ENCODE results near the gene TNFSF13. TPM values are rescaled to one million over a fixed set of nuclear protein-coding genes. Genes with fewer than 3 reads are reported as not detected.
A peak's percentile ranks its signal among the peaks of the same experiment; 100 is the strongest.

TNFSF13 gene
- total and polyA plus RNA-seq, 2 of the 8 experiments (the other 6 are each of a cell fraction or from before 2014, with no cell fraction given) = 2.1 to 2.6 TPM

GRCh38 chr17:7563115-7563869 is 4.7 kb downstream of the TNFSF13 start:
- peaks cover 4 to 26% of the 10 kb centered on the region in 2 experiments; a peak in 3 of 4 replicates for H3K79me2 ChIP-seq (ENCODE audit: control insufficient read depth in 1 of 2, insufficient read depth in 2 of 2, low read length in 2 of 2)
- H3K14ac ChIP-seq (ENCODE audit: insufficient read length) = no peak overlapping the region
- no peak overlapping the region for H2AK5ac ChIP-seq (ENCODE audit: low read depth, low read length)
- peaks cover 0 to 1% of the 10 kb centered on the region in 2 experiments for H4K20me1 ChIP-seq (replicated peaks in 1 of 2; ENCODE audit: control insufficient read depth in 1 of 2, insufficient read depth in 2 of 2, low read length in 2 of 2)
- H3K23me2 ChIP-seq (ENCODE audit: low read depth, low read length) = peaks cover 6% of the 10 kb centered on the region; the same call in 1 of the 2 replicates
- CTCF ChIA-PET (ENCODE audit: partially characterized antibody) = interaction anchor here (0.6 to 12.7 kb wide), 3 partner anchors 29 to 110 kb away, joined by 3 to 251 read pairs (median 4); no protein-coding TSS in a partner anchor
- H3K56ac ChIP-seq (replicated peaks; ENCODE audit: insufficient read length, low read depth, low read length) = no peak overlapping the region
- no peak overlapping the region for H3K18ac ChIP-seq (ENCODE audit: extremely low read depth, low read length)
- POLR2A ChIA-PET (ENCODE audit: partially characterized antibody) = interaction anchor here (0.6 to 37.5 kb wide), 4 partner anchors 19 to 664 kb away, joined by 3 to 1144 read pairs (median 4); partner anchors contain the start of genes CD68, MPDU1 and SOX15
- no peak overlapping the region for H4K8ac ChIP-seq (ENCODE audit: extremely low read depth, insufficient read depth, low read length)
- no peaks in the 10 kb centered on the region for H3K27me3 ChIP-seq (replicated peaks in 1 of 4; ENCODE audit: control insufficient read depth in 3 of 4, extremely low read depth in 1 of 4, insufficient read depth in 3 of 4, low read length in 3 of 4)
- no peak overlapping the region for H2AFZ ChIP-seq (ENCODE audit: low read length)
- peak overlapping the region; percentile 49 to 96; a peak in 3 of 4 replicates for H3K4me2 ChIP-seq (ENCODE audit: insufficient read depth in 1 of 2, low read depth in 2 of 2, low read length in 2 of 2)
- H3K4me1 ChIP-seq (replicated peaks in 1 of 4; ENCODE audit: control insufficient read depth in 3 of 4, insufficient read depth in 4 of 4, low read length in 3 of 4) = peaks cover 7 to 30% (median 14%) of the 10 kb centered on the region in 4 experiments
- peaks cover 11% of the 10 kb centered on the region for H3K79me1 ChIP-seq (ENCODE audit: low read depth, low read length)
- no peak overlapping the region for H3K9ac ChIP-seq (replicated peaks in 1 of 4; ENCODE audit: extremely low read depth in 1 of 4, low read depth in 3 of 4, low read length in 3 of 4)
- no peak overlapping the region for H2BK120ac ChIP-seq (replicated peaks; ENCODE audit: low read depth, low read length)
- no peak overlapping the region for H2BK5ac ChIP-seq (ENCODE audit: low read depth, low read length)
- no peaks in the 10 kb centered on the region for H3K9me3 ChIP-seq (ENCODE audit: insufficient read depth in 2 of 2, low read depth in 1 of 2, low read length in 1 of 2)
- TF ChIP-seq JUND (IDR thresholded peaks at IDR 0.05; ENCODE audit: low read length) (no peak), JUN (IDR thresholded peaks at IDR 0.05; ENCODE audit: low read depth, low read length) (no peak), ZNF274 (IDR thresholded peaks at IDR 0.05; ENCODE audit: borderline replicate concordance, extremely low read depth, low read length) (no peak), CHD1 (IDR thresholded peaks at IDR 0.05; ENCODE audit: low read depth, low read length) (no peak), KDM4A (IDR thresholded peaks at IDR 0.05; ENCODE audit: low read depth, low read length, severe bottlenecking) (no peak), SRF (IDR thresholded peaks at IDR 0.05; ENCODE audit: low read depth, low read length) (no peak), TEAD4 (IDR thresholded peaks at IDR 0.05; ENCODE audit: low read depth, low read length) (no peak), PHF8 (conservative IDR thresholded peaks at IDR 0.05; ENCODE audit: low read depth, low read length) (no peak)
- no peak for DNase-seq (ENCODE audit: low read depth in 1 of 2, low spot score in 2 of 2)
- H3K36me3 ChIP-seq (ENCODE audit: control insufficient read depth in 2 of 4, insufficient read depth in 4 of 4, low read length in 3 of 4) = peaks cover 22 to 43% (median 30%) of the 10 kb centered on the region in 4 experiments
- WGBS, 2 experiments (ENCODE audit: extremely low coverage in 1 of 2, insufficient coverage in 1 of 2, insufficient read length in 1 of 2, insufficient replicate concordance in 2 of 2, low coverage in 1 of 2, low lambda C conversion rate in 2 of 2, missing lambda C conversion rate in 1 of 2) = 95% methylated on average over 25 of the region's 30 CpGs; no CpG with 5 or more reads in 1 of the 2 experiments
- H3K4me3 ChIP-seq (ENCODE audit: extremely low read depth in 1 of 4, insufficient read depth in 2 of 4, low read depth in 3 of 4, low read length in 4 of 4) = peak overlapping the region in 3 of 4 experiments; percentile 71 to 96 (median 85); a peak in 5 of 8 replicates
- no peak overlapping the region for H2BK12ac ChIP-seq (ENCODE audit: low read depth, low read length)
- no peak overlapping the region for H3K27ac ChIP-seq (ENCODE audit: low read depth, low read length)
- H2BK20ac ChIP-seq (ENCODE audit: low read length) = no peak overlapping the region
- H2BK15ac ChIP-seq (ENCODE audit: low read length) = no peak overlapping the region
- no peak for FAIRE-seq
- H3K23ac ChIP-seq (ENCODE audit: insufficient read length) = no peak overlapping the region
- no peak overlapping the region for H3K4ac ChIP-seq (replicated peaks; ENCODE audit: insufficient read length, low read depth, low read length)
- no peak overlapping the region for H4K91ac ChIP-seq (replicated peaks; ENCODE audit: insufficient read length, low read length)
- no peak overlapping the region for H4K5ac ChIP-seq (ENCODE audit: insufficient read length, low read depth, low read length)

Data from H1 (cell line).